NK-92 (cell line): ENCODE measurements around the gene C20orf202.

Experiments used
- DNase-seq: peaks from one replicate; lab custom pipeline; 2025; ENCODE audit not compliant: unreplicated experiment; lab: John Stamatoyannopoulos, UW

C20orf202 gene

DNA sequence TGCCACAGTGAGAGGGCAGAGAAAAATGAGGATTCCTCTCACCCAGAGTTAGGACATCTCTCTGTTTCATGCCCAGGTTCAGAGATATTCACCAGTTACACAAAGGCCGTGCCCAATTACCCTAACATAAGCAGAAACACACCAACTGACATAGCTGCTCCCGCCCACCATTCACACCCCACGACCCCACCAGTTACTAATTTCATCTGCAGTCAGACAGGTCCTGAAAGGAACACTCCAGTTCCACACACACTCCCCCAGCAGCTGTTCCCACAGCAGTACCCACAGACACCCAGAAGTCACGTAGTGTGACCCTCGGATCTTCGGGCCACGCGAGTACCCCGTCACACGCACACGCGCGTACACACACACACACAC is 19.0 kb upstream of the C20orf202 start:
- no peak for DNase-seq

DNA sequence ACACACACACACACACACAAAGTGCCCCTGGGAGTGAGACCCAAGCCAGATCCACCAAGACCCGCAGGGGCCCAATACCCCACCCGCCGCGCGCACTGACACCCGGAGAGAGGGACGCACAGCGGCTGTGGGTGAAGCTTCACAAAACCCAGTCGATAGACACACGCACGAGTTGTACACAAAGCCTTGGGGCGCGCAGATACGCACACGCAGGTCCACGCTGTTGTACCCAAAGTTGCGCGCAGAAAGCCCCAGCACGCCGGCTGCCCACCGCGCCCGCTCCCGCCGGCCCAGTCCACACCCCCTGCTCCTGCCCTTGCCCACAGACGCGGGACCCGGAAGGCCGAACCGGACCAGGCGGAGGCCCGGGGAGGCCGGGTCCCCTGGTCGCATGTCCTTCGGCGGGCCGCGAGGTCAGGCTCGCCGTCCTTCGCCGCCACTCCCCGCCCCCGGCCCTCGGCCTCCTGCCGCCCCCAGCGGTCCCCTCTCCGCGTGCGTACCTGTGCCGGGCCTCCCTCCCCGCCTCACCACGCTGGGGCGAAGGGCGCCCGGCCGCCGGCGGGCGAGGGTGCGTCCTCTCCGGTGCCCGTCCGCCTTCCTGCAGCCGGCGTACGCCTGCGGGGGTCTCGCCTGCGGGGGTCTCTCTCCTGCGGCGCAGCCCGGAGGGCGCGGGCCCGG is 18.5 kb upstream of the C20orf202 start, which contains the start of gene TMEM74B:
Gene TMEM74B (minus strand): TSS at position 344 of the 678 bp plus-strand sequence. CDS start 1,180 bp downstream, outside the sequence.
- DNase-seq: no peak

DNA sequence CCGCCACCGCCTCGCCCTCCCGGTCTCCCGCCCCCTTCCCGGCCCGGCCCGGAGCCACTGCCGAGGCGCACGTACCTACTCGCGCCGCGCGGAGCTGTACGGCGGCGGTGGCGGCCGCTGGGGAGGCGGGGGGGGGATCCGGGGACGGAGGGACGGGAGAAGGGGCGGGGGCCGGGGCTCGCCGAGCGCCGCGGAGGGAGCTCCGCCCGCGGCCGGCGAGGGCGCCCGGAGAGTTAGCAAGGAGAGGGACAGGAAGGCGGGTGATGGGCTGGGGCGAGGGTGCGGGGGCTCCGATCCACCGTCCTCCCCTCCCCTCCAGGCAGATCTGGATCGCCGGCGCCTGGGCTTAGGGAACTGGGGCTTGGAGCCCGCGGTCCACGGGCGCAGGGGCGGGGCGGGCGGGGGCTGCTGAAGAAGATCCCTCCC is 17.9 kb upstream of the C20orf202 start:
- no peak for DNase-seq

DNA sequence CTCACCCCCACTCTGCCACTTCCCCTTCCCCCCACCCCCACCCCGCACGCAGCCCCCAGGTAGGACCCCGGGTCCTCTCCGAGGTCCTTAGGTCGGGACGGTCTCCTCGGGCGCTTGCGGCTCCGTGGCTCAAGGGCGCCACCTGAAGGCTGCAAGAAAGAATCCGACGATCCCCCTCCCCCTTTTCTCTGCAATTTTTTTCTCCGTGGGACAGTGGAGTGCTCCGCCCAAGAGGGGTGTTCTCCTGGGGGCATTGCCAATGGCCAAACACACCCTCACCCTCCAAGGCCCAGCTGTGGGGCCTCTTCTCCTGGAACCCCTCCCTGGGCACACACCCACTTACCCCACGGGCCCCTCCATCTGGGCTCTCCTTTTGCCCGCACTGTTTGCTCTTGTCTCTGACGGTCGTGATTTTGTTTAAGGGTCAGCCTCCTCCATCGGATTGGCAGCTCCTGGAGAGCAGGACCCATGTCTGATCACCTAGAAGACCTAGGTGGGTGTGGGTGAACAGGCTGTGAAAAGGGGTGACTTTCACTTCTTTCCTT is 17.4 kb upstream of the C20orf202 start:
- DNase-seq: no peak

DNA sequence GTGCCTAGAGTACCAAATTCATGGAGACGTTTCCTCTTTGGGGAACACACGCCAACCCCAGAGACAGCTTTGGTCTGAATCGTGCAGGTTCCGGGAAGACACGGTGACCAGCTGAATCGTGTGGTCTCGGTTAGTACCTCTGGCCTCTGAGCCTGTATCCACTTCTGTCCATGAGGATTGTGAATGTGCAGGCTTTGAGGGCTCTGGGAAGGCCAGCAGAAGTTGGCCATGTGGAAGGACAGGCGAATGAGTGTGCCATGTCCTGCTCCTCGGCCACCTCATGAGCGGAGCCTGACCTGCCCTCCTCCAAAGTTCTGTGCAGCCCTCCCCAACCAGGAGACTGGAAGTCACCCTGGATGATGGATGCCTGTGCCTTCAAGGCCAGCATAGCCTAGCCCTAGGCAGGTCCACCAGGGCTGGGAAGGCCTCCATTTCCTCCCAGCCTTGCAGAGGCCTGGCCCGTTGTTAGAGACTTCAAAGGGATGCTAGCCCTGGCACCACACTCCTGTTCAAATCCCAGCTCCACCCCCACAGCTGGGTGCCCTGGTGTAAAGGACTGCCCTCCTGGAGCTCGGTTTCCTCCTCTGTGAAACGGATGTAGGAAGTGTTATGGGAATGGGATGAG is 16.8 kb upstream of the C20orf202 start:
- DNase-seq: no peak

DNA sequence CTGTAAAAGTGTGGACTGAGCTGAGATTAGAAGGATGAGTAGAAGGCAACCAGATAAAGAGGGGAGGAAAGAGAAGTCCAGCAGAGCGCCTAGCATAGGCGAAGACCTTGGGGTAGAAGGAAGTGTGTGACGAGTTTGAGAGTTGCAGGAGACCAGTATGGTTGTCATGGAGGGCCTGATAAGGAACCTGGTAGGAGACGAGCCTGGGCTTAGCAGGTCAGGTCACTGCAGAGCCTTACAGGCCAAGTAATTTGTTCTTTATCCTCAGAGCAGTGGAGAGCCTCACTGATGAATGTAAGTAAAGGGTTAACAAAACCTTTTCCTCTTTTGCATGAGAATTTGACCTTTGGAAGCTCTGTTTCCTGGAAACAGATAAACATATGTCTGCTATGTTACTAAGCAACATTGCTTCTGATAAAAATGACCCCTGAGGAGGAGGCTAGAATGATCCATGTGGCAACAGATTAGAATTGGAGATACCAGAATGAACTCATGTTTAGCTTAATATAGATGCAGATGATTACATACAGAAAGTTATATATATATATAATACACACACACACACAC is 15.6 kb upstream of the C20orf202 start:
- DNase-seq: no peak

DNA sequence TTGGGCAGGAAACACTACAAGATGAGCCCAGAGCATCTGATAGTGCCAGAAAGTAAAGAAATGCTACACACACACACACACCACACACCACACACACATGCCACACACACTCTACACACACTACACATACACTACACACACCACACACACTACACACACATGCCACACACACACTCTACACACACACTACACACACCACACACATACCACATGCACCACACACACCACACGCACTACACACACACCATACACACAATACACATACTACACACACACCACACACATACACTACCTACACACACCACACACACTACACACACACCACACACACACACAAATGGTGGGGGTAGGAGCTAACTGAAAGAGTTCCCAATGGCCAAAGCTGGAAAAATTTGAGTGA is 14.9 kb upstream of the C20orf202 start:
- DNase-seq: no peak

DNA sequence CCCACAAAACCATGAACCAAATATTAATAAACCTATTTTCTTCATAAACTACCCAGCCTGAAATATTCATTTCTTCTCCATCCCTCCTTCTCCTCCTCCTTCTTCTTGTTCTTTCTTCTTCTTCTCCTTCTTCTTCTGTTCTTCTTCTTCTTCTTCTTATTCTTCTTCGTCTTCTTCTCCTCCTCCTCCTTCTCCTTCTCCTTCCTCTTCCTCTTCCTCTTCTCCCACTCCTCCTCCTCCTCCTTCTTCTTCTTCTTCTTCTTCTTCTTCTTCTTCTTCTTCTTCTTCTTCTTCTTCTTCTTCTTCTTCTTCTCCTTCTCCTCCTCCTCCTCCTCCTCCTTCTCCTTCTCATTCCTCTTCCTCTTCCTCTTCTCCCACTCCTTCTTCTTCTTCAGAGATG is 13.4 kb upstream of the C20orf202 start:
- DNase-seq: no peak

DNA sequence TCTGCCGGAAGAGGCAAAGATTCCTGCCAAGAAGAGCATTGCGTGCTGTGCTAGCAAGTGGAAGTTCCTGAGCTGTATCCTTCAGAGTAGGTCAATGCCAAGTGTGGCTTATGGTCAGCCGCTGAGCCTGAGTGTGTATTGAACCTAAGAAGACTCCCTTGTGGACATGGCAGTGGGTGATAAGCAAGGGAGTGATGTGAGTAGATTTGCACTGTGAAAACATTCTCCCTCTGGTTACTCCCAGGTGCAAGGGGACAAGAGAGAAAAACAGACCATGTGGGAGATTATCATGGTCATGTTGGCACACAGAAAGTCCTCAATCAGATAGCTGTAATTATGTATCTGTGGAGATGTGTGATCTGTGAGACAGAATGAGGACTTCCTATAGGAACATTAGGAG is 12.4 kb upstream of the C20orf202 start:
- DNase-seq: no peak

DNA sequence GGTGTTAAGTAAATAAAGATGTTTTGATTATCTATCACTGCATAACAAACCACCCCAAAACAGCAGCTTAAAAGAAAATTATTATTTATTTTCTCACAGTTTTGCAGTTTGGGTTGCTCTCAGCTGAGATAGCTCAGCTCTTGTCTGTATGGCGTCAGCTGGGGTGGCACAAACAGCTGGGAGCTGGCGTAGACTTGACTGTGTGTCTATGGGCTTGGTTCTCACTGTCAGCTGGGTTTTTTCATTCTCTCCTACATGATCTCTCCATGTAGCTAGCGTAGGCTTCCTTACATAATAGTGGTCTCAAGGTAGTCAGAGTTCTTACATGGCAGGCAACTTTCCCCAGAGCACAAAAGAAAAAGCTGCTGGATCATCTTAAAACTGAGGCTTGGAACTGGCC is 12.0 kb upstream of the C20orf202 start:
- no peak for DNase-seq

DNA sequence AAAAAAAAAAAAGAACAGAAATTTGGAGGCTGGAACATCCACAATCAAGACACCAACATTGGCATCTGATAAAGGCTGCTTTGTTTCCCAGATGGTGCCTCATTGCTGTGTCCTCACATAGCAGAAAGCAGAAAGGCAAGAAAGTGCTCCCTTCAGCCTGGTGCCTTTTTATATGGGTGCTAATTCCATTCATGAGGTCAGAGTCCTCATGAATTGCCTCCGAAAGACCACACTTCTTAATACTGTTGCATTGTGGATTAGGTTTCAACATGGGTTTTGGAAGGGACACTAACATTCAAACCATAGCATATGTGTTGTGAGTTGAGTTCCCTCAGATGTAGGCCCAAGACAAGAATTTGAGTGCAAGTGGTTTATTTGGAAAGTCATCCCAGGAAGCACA is 8.0 kb upstream of the C20orf202 start:
- no peak for DNase-seq

DNA sequence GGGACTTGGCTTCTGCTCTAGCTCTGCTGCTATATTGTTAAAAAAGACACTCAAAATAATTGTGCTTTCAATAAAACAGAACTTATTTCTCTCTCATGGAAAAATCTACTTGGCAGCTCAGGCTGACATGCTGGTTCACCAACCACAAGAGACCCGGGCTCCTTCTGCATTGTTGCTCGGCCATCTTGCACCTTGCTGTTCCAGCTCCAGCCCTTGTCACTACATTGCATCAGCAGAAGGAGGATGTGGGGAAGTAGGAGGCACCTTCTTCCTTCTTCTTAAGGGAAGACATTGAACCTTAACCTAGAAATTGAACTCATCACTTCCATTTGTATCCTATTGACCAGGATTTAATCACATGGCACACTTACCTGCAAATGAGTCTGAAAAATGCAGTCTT is 6.6 kb upstream of the C20orf202 start:
- no peak for DNase-seq

DNA sequence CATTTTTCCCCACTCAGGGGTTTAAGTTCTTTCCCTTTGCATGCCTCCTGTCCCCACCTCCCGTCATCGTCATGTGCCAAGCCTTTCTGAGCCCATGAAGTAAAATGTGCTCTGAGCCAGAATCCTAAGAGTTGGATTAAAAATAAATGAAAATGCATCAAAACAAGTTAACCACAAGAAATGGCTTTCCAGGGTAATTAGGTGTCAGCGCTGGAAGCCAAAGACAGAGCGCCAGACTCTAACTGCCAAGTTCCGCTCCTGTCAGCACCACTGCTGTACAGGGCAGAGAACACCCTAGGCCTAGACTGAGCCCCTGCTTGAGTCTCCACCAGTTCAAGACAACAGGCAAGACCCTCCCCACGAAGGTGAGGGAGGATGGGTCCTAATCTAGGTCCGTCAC is 5.5 kb upstream of the C20orf202 start:
- DNase-seq: no peak

DNA sequence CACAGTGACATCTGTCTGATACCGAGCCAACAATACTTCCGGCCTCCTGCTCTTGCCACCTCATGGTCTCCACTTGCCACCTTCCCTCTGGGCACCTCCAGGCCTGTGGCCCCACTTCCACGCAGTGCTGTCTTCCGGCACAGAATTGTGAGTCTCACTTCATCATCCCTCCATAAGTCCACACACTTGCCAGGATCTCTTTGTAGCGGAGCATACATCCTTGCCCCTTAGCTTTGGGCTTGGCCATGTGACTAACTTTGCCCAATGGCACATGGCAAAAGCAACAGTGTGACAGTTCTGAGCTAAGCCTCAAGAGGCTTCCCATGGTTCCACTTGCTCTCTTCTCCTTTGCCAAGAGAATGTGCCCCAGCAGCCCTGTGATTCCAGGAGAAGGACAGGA is 4.5 kb upstream of the C20orf202 start:
- no peak for DNase-seq

DNA sequence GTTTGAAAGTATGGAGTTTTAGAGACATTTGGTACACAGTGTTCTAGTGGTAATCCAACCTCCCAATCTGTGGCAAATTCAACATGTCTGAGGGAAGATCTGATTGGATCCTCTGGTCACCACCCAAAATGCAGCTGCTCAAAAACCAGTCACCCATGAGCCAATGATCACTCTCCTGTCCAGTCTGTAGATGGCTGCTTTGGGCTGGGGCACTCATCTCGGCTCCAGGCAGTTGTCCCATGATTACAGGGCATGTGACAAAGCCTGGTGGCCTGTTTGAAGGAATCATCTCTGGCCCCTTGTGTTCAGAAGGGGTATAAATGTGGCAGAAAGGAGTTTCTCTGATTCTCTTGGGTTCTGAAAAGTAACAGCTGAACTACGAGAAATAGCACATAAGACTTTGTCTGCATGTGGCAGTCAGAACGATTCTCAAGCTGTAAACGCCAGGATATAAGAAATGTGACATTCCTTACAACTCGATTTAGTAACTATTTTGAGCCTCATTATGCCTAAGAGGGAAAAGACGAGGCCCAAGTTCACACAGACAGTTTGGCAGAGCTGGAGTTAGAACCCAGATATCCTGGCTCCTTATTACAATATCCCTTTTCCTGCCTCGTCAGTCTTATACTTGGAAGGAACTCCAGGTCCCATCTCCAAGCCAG is 3.9 kb upstream of the C20orf202 start:
- DNase-seq: no peak

DNA sequence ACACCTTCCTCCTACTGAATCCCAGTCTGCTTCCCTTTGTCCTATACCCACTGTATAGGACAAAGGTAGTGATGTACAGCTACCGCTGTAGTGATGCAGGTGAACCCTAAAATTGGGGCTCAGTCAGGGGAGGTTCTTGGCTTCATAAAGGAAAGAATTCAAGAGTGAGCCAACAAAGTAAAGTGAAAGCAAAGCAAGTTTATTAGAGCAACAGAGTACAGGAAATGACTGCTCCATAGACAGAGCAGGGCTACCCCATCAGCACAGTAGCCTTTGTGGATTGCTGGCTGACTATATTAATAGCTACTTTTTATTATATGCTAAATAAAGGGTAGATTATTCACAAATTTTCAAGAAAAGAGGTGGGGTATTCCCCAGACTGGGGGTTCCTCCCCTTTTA is 3.3 kb upstream of the C20orf202 start:
- no peak for DNase-seq

DNA sequence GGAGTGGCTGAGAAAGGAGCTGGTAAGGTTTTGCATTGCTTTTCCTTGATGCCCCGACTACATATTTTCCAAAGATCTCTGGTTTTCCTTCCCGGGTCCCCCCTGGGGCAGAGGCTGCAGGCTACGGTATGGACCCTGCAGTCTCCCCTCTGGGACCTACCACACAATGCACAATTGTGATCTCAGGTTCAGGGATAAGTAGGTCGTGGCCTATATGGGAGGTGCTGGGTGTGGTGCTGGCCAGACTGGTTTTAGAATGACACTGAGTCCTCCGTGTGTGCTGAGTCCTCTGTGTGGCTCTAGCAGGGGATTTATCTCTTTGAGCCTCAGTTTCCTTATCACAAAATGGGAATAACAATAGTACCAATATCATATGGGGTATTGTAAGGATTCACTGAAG is 376 bp downstream of the C20orf202 start:
- no peak for DNase-seq

DNA sequence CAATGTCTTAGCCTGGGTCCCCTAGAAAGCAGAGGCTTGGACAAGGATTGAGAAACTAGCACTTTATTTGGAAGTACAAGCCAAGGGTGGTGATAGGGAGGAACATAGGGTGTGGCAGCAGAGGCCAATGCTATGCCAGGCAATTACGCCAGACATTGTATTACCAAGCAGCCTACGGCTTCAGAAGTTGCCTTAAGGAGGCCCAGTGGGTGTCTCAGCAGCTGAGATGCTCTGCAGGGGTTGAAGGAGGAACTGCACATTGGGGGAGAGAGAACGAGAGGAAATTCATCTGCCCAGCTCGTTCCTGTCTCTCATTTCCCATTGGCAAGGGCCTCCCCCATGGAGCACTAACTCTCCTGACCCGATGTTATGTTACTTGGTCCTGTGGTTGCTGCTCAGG is 859 bp downstream of the C20orf202 start:
- no peak for DNase-seq

DNA sequence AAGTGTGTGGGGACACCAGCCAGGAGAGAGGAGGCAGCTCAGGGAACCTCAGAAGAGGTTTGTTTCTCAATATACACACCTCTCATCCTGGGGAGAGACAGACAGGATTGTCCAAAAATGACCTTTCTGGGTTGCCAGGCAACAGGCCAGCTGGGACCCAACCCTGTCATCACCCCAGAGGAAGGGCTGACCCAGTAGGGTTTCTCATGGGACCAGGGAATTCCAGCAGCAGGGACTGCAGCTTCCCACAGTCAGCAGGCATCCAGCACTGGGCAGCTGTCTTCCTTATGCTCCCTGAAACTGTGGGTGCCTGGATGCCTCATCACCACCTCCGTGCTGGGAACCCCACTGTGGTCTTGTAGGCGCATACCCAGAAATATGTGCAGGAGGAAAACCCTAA is 1.3 kb downstream of the C20orf202 start:
- DNase-seq: no peak

DNA sequence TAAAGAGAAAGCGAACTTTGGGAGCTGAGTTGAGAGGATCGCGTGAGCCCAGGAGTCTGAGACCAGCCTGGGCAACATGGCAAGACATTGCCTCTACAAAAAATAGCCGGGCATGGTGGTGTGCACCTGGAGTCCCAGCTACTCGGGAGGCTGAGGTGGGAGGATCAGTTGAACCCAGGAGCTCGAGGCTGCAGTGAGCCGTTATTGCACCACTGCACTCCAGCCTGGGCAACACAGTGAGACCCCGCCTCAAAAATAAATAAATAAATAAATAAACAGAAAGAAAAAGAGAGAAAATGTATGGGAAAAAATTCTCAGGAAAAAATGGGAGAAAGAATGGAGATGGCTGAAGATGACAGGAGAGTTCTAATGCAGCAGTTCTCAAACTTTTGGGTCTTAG is 2.5 kb downstream of the C20orf202 start:
- no peak for DNase-seq

DNA sequence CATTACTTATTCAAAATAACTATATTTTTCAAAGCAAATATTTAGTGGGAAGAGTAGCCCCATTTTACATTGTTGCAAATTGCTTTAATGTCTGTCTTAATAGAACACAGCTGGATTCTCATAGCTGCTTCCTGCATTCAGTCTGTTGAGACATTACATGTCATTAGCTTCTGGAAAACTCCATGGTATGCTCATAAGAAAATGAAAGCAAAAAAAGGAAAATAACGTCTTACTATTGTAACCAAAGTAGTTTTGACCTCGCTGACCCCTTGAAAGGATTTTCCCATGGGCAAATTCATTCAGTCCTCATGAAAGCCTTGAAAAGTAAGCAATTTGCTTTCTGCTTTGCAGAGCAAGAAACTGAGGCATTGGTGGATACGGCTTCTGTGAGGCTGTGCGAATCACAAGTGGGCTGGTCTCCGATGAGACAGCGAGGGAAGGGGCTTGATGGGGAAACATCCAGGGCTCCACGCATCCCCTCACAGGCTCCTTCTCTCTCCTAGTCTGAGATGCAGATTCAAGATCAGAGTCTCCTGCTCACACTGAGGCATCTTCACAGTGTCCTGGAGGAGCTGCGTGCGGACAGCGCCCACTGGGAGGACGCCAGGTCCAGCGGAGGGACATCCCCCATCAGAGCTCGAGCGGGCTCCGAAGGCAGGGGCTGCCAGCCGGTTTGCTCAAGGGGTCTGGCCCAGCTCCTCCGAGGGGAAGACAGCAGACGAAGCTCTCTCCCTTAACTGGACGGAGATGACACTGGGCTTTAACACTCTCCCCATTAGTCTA is 3.3 kb downstream of the C20orf202 start:
- no peak for DNase-seq
